Upper lobe of left lung (tissue), 6 donors: ENCODE results near the gene HERPUD1. TPM values are rescaled to one million over a fixed set of nuclear protein-coding genes. Genes with fewer than 3 reads are reported as not detected.

ENCODE experiments used
- ATAC-seq, 2 donors: fragments of 200-7000 bp; cut with Tn5 transposase; one replicate each; pipeline ENCODE4 v1.9.1; 2022; ENCODE audit warnings: mild to moderate bottlenecking in 2 of 2, moderate library complexity in 2 of 2; ENCODE audit not compliant: low FRiP score in 2 of 2
- DNase-seq, 2 donors: peaks; one replicate each; pipeline ENCODE4 v3.0.0-alpha.2; 2019 to 2020
- H3K27ac ChIP-seq, 4 donors: fragments of 200-600 bp; sonication (generic); one replicate each; pipeline ENCODE4 v1.5.1; 2016 to 2019
- H3K27me3 ChIP-seq, 4 donors: fragments of 200-600 bp; sonication (generic); one replicate each; pipeline ENCODE4 v1.5.1; 2017 to 2019
- H3K36me3 ChIP-seq, 4 donors: fragments of 200-600 bp; sonication (generic); one replicate each; pipeline ENCODE4 v1.5.1; 2016 to 2019
- H3K4me1 ChIP-seq, 4 donors: fragments of 200-600 bp; sonication (generic); one replicate each; pipeline ENCODE4 v1.5.1; 2018 to 2019
- H3K4me3 ChIP-seq, 4 donors: fragments of 200-600 bp; sonication (generic); one replicate each; pipeline ENCODE4 v1.5.1; 2017 to 2019; ENCODE audit warnings: mild to moderate bottlenecking in 2 of 4, moderate library complexity in 1 of 4
- H3K9me3 ChIP-seq, 4 donors: fragments of 200-600 bp; sonication (generic); one replicate each; pipeline ENCODE4 v1.5.1; 2018 to 2019
- CTCF ChIP-seq, 6 experiments: fragments of 450-650 bp in 4 of 6; fragments of 200-600 bp in 2 of 6; sonication (generic) in 2 of 6; IDR thresholded peaks; one replicate each; pipeline ENCODE4 v1.5.1; 2016 to 2019; ENCODE audit warnings: antibody characterized with exemption in 6 of 6
- EP300 ChIP-seq, 4 donors: sonication (generic); formaldehyde crosslinking; IDR thresholded peaks; one replicate each; pipeline ENCODE4 v1.5.1; 2017; ENCODE audit warnings: antibody characterized with exemption in 4 of 4, control low read depth in 2 of 4
- POLR2A ChIP-seq, 4 donors: fragments of 450-650 bp; IDR thresholded peaks; one replicate each; pipeline ENCODE4 v1.5.1; 2016 to 2017; ENCODE audit warnings: antibody characterized with exemption in 4 of 4, mild to moderate bottlenecking in 2 of 4
- POLR2AphosphoS5 ChIP-seq, 2 donors: sonication (generic); formaldehyde crosslinking; IDR thresholded peaks; one replicate each; pipeline ENCODE4 v1.5.1; 2017; ENCODE audit warnings: antibody characterized with exemption in 2 of 2
- WGBS, 2 donors: methylation state at CpG; one replicate each; pipeline ENCODE4 v1.1.5; 2017 to 2018; 5-methylcytosine and 5-hydroxymethylcytosine counted together
- total RNA-seq, 6 donors: library from RNA; depleted of rRNA in 4 of 6; stranded (reverse); fragments of >200 nt in 4 of 6; gene quantifications; one replicate each; pipeline versions ENCODE4 v1.1.0 to v1.2.1, GENCODE V29; 2016 to 2021
- donor health status: DM: no; HTN: no; CAD: no; lungs with moderate emphysema.
- donor health status: DM: no; HTN: yes; CAD: no; lungs with severe emphysema.

The HERPUD1 gene
- total RNA-seq, 6 donors from 2014 or later, result 81.0 to 283 (median 196) TPM

GRCh38 chr16:56910112-56910511 is 21.8 kb upstream of the HERPUD1 start:
- H3K27me3 ChIP-seq, result no peaks in the 10 kb centered on the region
- DNase-seq, result no peak
- TF ChIP-seq CTCF (IDR thresholded peaks at IDR 0.05), result no peak
- TF ChIP-seq POLR2A (IDR thresholded peaks at IDR 0.05), result no peak
- no peak for TF ChIP-seq POLR2AphosphoS5 (IDR thresholded peaks at IDR 0.05)
- TF ChIP-seq EP300 (IDR thresholded peaks at IDR 0.05), result no peak
- H3K4me3 ChIP-seq, result no peak overlapping the region
- no peak for ATAC-seq
- peaks cover 33 to 47% (median 44%) of the 10 kb centered on the region in 4 donors for H3K4me1 ChIP-seq
- H3K36me3 ChIP-seq, result no peaks in the 10 kb centered on the region
- 84 to 93% methylated on average over 5 of the region's 5 CpGs for WGBS, 2 donors
- no peaks in the 10 kb centered on the region for H3K9me3 ChIP-seq
- peak overlapping the region in 2 of 4 donors; percentile 55 to 60 for H3K27ac ChIP-seq

DNA sequence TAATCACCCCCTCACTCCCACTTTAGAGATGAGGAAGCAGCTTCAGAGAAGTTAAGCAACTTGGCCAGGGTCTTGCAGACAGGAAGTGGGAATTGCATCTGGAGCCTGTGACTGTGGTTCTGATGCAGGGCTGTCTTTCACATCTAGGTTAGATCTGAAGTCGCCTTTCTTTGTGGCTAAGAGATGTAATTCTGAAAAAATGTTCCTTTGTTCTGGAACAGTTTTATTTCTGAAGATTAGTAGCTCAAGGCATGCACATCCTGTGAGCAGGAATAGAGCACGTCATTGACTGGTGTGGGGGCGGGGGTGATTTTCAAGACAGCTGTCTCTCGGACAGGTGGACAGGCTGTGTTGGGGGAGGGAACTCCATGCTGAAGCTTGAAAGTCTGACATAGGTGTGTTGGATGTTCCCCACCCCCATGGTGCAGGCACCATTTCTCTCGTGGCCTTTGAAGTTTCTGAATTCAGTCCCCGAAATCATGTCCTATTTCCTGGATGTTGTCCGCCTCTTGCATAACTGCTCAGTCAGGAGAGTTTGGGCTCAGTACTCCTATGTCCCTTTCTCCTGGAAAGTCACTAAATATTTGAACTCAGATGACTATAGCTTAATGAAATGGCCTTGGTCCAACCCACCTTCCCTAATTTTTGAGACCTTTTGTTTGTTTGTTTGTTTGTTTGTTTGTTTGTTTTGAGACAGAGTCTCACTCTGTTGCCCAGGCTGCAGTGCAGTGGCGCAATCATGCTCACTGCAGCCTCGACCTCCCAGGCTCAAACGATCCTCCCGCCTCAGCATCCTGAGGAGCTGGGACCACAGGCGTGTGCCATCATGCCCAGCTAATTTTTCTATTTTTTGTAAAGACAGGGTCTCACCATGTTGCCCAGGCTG is 21.0 kb upstream of the HERPUD1 start:
- TF ChIP-seq CTCF (IDR thresholded peaks at IDR 0.05), result no peak
- TF ChIP-seq POLR2A (IDR thresholded peaks at IDR 0.05), result no peak
- TF ChIP-seq EP300 (IDR thresholded peaks at IDR 0.05), result no peak
- peak in 1 of 2 donors; percentile 65 for TF ChIP-seq POLR2AphosphoS5 (IDR thresholded peaks at IDR 0.05)
- Histone ChIP-seq H3K27ac (peak overlapping the region; percentile 5 to 68 (median 58)), H3K36me3 (no peaks in the 10 kb centered on the region), H3K27me3 (no peaks in the 10 kb centered on the region), H3K4me3 (no peak overlapping the region), H3K4me1 (peaks cover 34 to 52% (median 46%) of the 10 kb centered on the region in 4 donors), H3K9me3 (no peaks in the 10 kb centered on the region)
- DNase-seq, result peak in 1 of 2 donors; percentile 57
- WGBS, 2 donors, result 58 to 79% methylated on average over 12 of the region's 12 CpGs
- ATAC-seq, result peak in 1 of 2 donors; percentile 70

- WGBS, 2 donors, result 52 to 65% methylated on average over 13 to 22 of the region's 22 CpGs
- peaks cover 45 to 63% (median 57%) of the 10 kb centered on the region in 4 donors for H3K4me1 ChIP-seq
- H3K4me3 ChIP-seq, result no peak overlapping the region
- H3K36me3 ChIP-seq, result no peaks in the 10 kb centered on the region
- H3K9me3 ChIP-seq, result no peaks in the 10 kb centered on the region
- peak overlapping the region; percentile 5 to 68 (median 58) for H3K27ac ChIP-seq
- ATAC-seq, result peak; percentile 47 to 80
- H3K27me3 ChIP-seq, result no peaks in the 10 kb centered on the region
- peak in 2 of 4 donors; percentile 73 to 78 for TF ChIP-seq EP300 (IDR thresholded peaks at IDR 0.05)
- peak in 1 of 4 donors; percentile 50 for TF ChIP-seq POLR2A (IDR thresholded peaks at IDR 0.05)
- TF ChIP-seq POLR2AphosphoS5 (IDR thresholded peaks at IDR 0.05), result peak; percentile 46 to 67
- TF ChIP-seq CTCF (IDR thresholded peaks at IDR 0.05), result no peak
- peak; percentile 65 to 76 for DNase-seq
These were observed 20.0 kb upstream of the HERPUD1 start for GRCh38 chr16:56911771-56912571.

- H3K36me3 ChIP-seq, result no peaks in the 10 kb centered on the region
- H3K27ac ChIP-seq, result peak overlapping the region in 2 of 4 donors; percentile 60 to 68
- TF ChIP-seq POLR2A (IDR thresholded peaks at IDR 0.05), result no peak
- TF ChIP-seq EP300 (IDR thresholded peaks at IDR 0.05), result no peak
- no peak for TF ChIP-seq POLR2AphosphoS5 (IDR thresholded peaks at IDR 0.05)
- no peak for TF ChIP-seq CTCF (IDR thresholded peaks at IDR 0.05)
- H3K9me3 ChIP-seq, result no peaks in the 10 kb centered on the region
- peaks cover 47 to 70% (median 62%) of the 10 kb centered on the region in 4 donors for H3K4me1 ChIP-seq
- DNase-seq (no peak), ATAC-seq (no peak)
- WGBS, 2 donors, result 70 to 75% methylated on average over 18 of the region's 18 CpGs
- H3K4me3 ChIP-seq, result no peak overlapping the region
- H3K27me3 ChIP-seq, result no peaks in the 10 kb centered on the region
These were observed 18.9 kb upstream of the HERPUD1 start for GRCh38 chr16:56912746-56913708.
